Gastroesophageal sphincter (tissue), 4 donors: ENCODE results near the gene TXNRD1. TPM values are rescaled to one million over a fixed set of nuclear protein-coding genes. Genes with fewer than 3 reads are reported as not detected.

Source experiments
- ATAC-seq: fragments of 150-250 bp; one replicate; pipeline ENCODE4 v1.9.1; 2016; ENCODE audit warnings: mild to moderate bottlenecking, moderate library complexity
- H3K27ac ChIP-seq, 4 donors: fragments of 200-600 bp; sonication (generic) in 3 of 4; 1 replicate in 3 of 4; 2 replicates in 1 of 4; pipeline ENCODE4 v1.5.1; 2016 to 2019
- H3K27me3 ChIP-seq: fragments of 200-600 bp; sonication (generic); one replicate; pipeline ENCODE4 v1.5.1; 2019
- H3K36me3 ChIP-seq, 2 donors: fragments of 200-600 bp; sonication (generic); one replicate each; pipeline ENCODE4 v1.5.1; 2019; ENCODE audit warnings: control low read depth in 1 of 2
- H3K4me1 ChIP-seq, 3 donors: fragments of 200-600 bp; sonication (generic); 1 replicate in 2 of 3; 2 replicates in 1 of 3; pipeline ENCODE4 v1.5.1; 2016 to 2019; ENCODE audit warnings: control low read depth in 2 of 3
- H3K4me3 ChIP-seq, 2 donors: fragments of 200-600 bp; sonication (generic); one replicate each; pipeline ENCODE4 v1.5.1; 2019; ENCODE audit warnings: mild to moderate bottlenecking in 1 of 2, moderate library complexity in 1 of 2
- H3K9me3 ChIP-seq, 3 donors: fragments of 200-600 bp; sonication (generic); one replicate each; pipeline ENCODE4 v1.5.1; 2017 to 2019; ENCODE audit warnings: control low read depth in 2 of 3
- CTCF ChIP-seq, 4 experiments: fragments of 200-600 bp in 2 of 4; fragments of 450-650 bp in 2 of 4; sonication (generic) in 1 of 4; IDR thresholded peaks; one replicate each; pipeline ENCODE4 v1.5.1; 2017 to 2019; ENCODE audit warnings: antibody characterized with exemption in 4 of 4, mild to moderate bottlenecking in 2 of 4, moderate library complexity in 2 of 4
- EP300 ChIP-seq: sonication (generic); formaldehyde crosslinking; IDR thresholded peaks from one replicate; pipeline ENCODE4 v1.6.1; 2017; ENCODE audit warnings: antibody characterized with exemption, mild to moderate bottlenecking
- POLR2A ChIP-seq, 2 donors: fragments of 450-650 bp; IDR thresholded peaks; one replicate each; pipeline ENCODE4 v1.6.1; 2017; ENCODE audit warnings: antibody characterized with exemption in 2 of 2, mild to moderate bottlenecking in 2 of 2, moderate library complexity in 1 of 2
- POLR2AphosphoS5 ChIP-seq: sonication (generic); formaldehyde crosslinking; IDR thresholded peaks from one replicate; pipeline ENCODE4 v1.6.1; 2017; ENCODE audit warnings: antibody characterized with exemption
- WGBS, 2 donors: methylation state at CpG; one replicate each; pipeline ENCODE4 v1.1.5; 2018; ENCODE audit warnings: low coverage in 1 of 2; 5-methylcytosine and 5-hydroxymethylcytosine counted together
- total RNA-seq, 4 donors: library from RNA; depleted of rRNA; stranded (reverse); fragments of >200 nt; gene quantifications; one replicate each; pipeline ENCODE4 v1.1.0, GENCODE V29; 2016

Gene TXNRD1
- total RNA-seq, 4 donors from 2014 or later, result 230 to 458 (median 305) TPM

DNA sequence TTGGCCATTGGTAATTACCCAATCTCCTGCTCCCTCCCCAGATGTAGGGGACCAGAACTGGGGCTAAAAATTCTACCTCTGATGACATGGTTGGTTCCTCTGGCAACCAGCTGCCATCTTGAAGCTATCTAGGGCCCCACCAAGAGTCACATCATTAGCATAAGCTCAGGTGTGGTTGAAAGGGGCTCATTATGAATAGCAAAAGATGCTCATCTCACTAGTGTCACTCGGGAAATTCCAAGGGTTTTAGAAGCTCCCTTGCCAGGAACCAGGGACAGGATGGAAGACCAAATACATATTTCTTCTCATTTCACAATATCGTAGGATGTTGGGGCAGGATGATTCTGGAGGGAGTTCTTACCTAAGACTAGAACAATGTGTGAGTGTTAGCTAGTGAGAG, 126.6 kb downstream of the TXNRD1 start:
- 80 to 93% methylated on average over 1 to 2 of the region's 2 CpGs for WGBS, 2 donors
- no peak for ATAC-seq
- Histone ChIP-seq H3K27me3 (no peaks in the 10 kb centered on the region), H3K4me3 (no peak overlapping the region), H3K36me3 (peaks cover 4 to 98% of the 10 kb centered on the region in 2 donors), H3K4me1 (peaks cover 7 to 53% (median 17%) of the 10 kb centered on the region in 3 donors), H3K9me3 (no peaks in the 10 kb centered on the region), H3K27ac (no peak overlapping the region)
- TF ChIP-seq POLR2AphosphoS5 (no peak), EP300 (no peak), POLR2A (IDR thresholded peaks at IDR 0.05) (no peak), CTCF (IDR thresholded peaks at IDR 0.05) (no peak)

- Histone ChIP-seq H3K4me3 (no peak overlapping the region), H3K36me3 (peaks cover 9 to 98% of the 10 kb centered on the region in 2 donors), H3K27me3 (no peaks in the 10 kb centered on the region), H3K9me3 (no peaks in the 10 kb centered on the region), H3K4me1 (peaks cover 7 to 53% (median 17%) of the 10 kb centered on the region in 3 donors), H3K27ac (no peak overlapping the region)
- WGBS, 2 donors, result 90 to 93% methylated on average over 6 to 11 of the region's 12 CpGs
- ATAC-seq, result no peak
- TF ChIP-seq EP300, result no peak
- TF ChIP-seq POLR2A (IDR thresholded peaks at IDR 0.05), result no peak
- TF ChIP-seq POLR2AphosphoS5, result no peak
- TF ChIP-seq CTCF (IDR thresholded peaks at IDR 0.05), result no peak
Observed at GRCh38 chr12:104342635-104343249, 127.2 kb downstream of the TXNRD1 start.

DNA sequence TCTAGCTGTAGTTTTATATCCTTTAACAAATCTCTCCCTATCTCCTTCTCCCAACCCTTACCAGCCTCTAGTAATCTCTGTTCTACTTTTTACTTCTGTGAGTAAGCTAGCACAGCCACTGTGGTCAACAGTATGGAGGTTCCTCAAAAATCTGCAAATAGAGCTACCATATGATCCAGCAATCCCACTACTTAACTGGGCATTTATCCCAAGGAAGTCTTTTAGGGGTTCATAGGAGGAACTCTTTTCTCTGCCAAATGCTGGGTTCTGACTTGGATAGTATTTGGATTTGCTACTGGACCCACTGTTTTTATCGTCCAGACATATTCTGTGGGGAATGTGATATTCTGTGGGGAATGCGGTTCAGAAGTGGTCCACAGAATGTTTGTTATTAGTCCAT, 129.1 kb downstream of the TXNRD1 start:
- no peak overlapping the region for H3K27ac ChIP-seq
- 65 to 71% methylated on average over 2 of the region's 2 CpGs for WGBS, 2 donors

GRCh38 chr12:104345234-104346066, 129.9 kb downstream of the TXNRD1 start:
- H3K4me3 ChIP-seq, result no peak overlapping the region
- 85% methylated on average over 7 of the region's 7 CpGs for WGBS, 2 donors
- ATAC-seq, result no peak
- H3K9me3 ChIP-seq, result no peaks in the 10 kb centered on the region
- TF ChIP-seq POLR2AphosphoS5, result no peak
- TF ChIP-seq POLR2A (IDR thresholded peaks at IDR 0.05), result no peak
- TF ChIP-seq CTCF (IDR thresholded peaks at IDR 0.05), result no peak
- no peak for TF ChIP-seq EP300
- no peaks in the 10 kb centered on the region for H3K27me3 ChIP-seq
- H3K36me3 ChIP-seq, result peaks cover 9 to 98% of the 10 kb centered on the region in 2 donors
- peaks cover under 1 to 34% (median 6%) of the 10 kb centered on the region in 3 donors for H3K4me1 ChIP-seq
- H3K27ac ChIP-seq, result no peak overlapping the region

More for the DNA sequence above, 129.1 kb downstream of the TXNRD1 start:
- H3K9me3 ChIP-seq, result no peaks in the 10 kb centered on the region
- H3K36me3 ChIP-seq, result peaks cover 13 to 98% of the 10 kb centered on the region in 2 donors
- ATAC-seq, result no peak
- H3K27me3 ChIP-seq, result no peaks in the 10 kb centered on the region
- peaks cover 5 to 41% (median 13%) of the 10 kb centered on the region in 3 donors for H3K4me1 ChIP-seq
- TF ChIP-seq EP300 (no peak), POLR2A (IDR thresholded peaks at IDR 0.05) (no peak), POLR2AphosphoS5 (no peak), CTCF (IDR thresholded peaks at IDR 0.05) (no peak)
- H3K4me3 ChIP-seq, result no peak overlapping the region
